ENCODE measurements around the gene POLR2C.
A peak's percentile ranks its signal among the peaks of the same experiment; 100 is the strongest.

POLR2C gene

GRCh38 chr16:57504001-57504400, 41.5 kb downstream of the POLR2C start:
- no peak for DNase-seq (ENCODE audit: low spot score)

GRCh38 chr16:57504491-57504890, 42.0 kb downstream of the POLR2C start:
- no peak for DNase-seq (ENCODE audit: low spot score)

GRCh38 chr16:57505169-57505568, 42.7 kb downstream of the POLR2C start:
- DNase-seq (ENCODE audit: low spot score): no peak

GRCh38 chr16:57507136-57508034, 44.9 kb downstream of the POLR2C start:
- DNase-seq (ENCODE audit: low spot score): no peak

- no peak for DNase-seq (ENCODE audit: low spot score)
These were observed 45.6 kb downstream of the POLR2C start for GRCh38 chr16:57508035-57508425.

- DNase-seq (ENCODE audit: low spot score): no peak
These were observed 46.9 kb downstream of the POLR2C start for GRCh38 chr16:57509231-57509923.

- DNase-seq (ENCODE audit: low spot score): no peak
These were observed 47.8 kb downstream of the POLR2C start for GRCh38 chr16:57510016-57510871.

GRCh38 chr16:57512296-57513001, 50.0 kb downstream of the POLR2C start:
- DNase-seq (ENCODE audit: low spot score): no peak

GRCh38 chr16:57513371-57514102, 51.1 kb downstream of the POLR2C start:
- DNase-seq (ENCODE audit: low spot score): no peak

GRCh38 chr16:57514371-57514770, 51.9 kb downstream of the POLR2C start:
- DNase-seq (ENCODE audit: low spot score): no peak

- no peak for DNase-seq (ENCODE audit: low spot score)
These were observed 52.5 kb downstream of the POLR2C start for GRCh38 chr16:57514791-57515600.

GRCh38 chr16:57516176-57516725, 53.8 kb downstream of the POLR2C start:
- no peak for DNase-seq (ENCODE audit: low spot score)

GRCh38 chr16:57516773-57517172, 54.3 kb downstream of the POLR2C start:
- DNase-seq (ENCODE audit: low spot score): no peak

GRCh38 chr16:57517397-57518367, 55.2 kb downstream of the POLR2C start:
- no peak for DNase-seq (ENCODE audit: low spot score)

- no peak for DNase-seq (ENCODE audit: low spot score)
These were observed 56.0 kb downstream of the POLR2C start for GRCh38 chr16:57518520-57518919.

GRCh38 chr16:57518922-57519321, 56.4 kb downstream of the POLR2C start:
- DNase-seq (ENCODE audit: low spot score): no peak

GRCh38 chr16:57519796-57520360, 57.4 kb downstream of the POLR2C start:
- peak; percentile 87 for DNase-seq (ENCODE audit: low spot score)

All from D341Med (cell line).